Epithelial cell of esophagus (primary cell): Measurements from ENCODE around the gene ZFX.
"Not testable (repeated sequence)": the region's sequence is repeated elsewhere in the genome, so short reads cannot be mapped to it uniquely, and the experiment has no call there.

ENCODE experiments used
- DNase-seq: peaks from one replicate; pipeline ENCODE4 v3.0.0; 2010; ENCODE audit warnings: low read depth
- H3K4me3 ChIP-seq: 2 replicates; pipeline ENCODE4 v1.5.1; 2011; ENCODE audit warnings: mild to moderate bottlenecking, low read length, control low read depth
- CTCF ChIP-seq: IDR thresholded peaks from 2 replicates; pipeline ENCODE4 v1.5.1; 2011; ENCODE audit warnings: low read depth, mild to moderate bottlenecking, low read length, control low read depth, inconsistent platforms; ENCODE audit not compliant: insufficient read depth; ENCODE audit errors: missing control alignments

Gene ZFX

GRCh38 chrX:24151513-24151912, 2.0 kb downstream of the ZFX start:
- no peak for TF ChIP-seq CTCF
- no peak for DNase-seq
- peak overlapping the region; percentile 74 for H3K4me3 ChIP-seq

GRCh38 chrX:24153178-24153795, 3.8 kb downstream of the ZFX start:
- DNase-seq, result peak; percentile 56
- H3K4me3 ChIP-seq, result no peak overlapping the region

GRCh38 chrX:24153796-24154189, 4.3 kb downstream of the ZFX start:
- no peak for DNase-seq
- no peak overlapping the region for H3K4me3 ChIP-seq
- no peak for TF ChIP-seq CTCF

More at GRCh38 chrX:24153178-24153795, 3.8 kb downstream of the ZFX start:
- no peak for TF ChIP-seq CTCF

- TF ChIP-seq CTCF, result no peak
- H3K4me3 ChIP-seq, result no peak overlapping the region
- DNase-seq, result no peak
Observed at GRCh38 chrX:24154490-24155034, 5.0 kb downstream of the ZFX start.

GRCh38 chrX:24155747-24156146, 6.2 kb downstream of the ZFX start:
- DNase-seq, H3K4me3 ChIP-seq: not testable (repeated sequence)

GRCh38 chrX:24156177-24156576, 6.6 kb downstream of the ZFX start:
- no peak for DNase-seq
- no peak for TF ChIP-seq CTCF
- H3K4me3 ChIP-seq, result no peak overlapping the region

GRCh38 chrX:24158881-24159280, 9.4 kb downstream of the ZFX start:
- TF ChIP-seq CTCF, result no peak
- no peak overlapping the region for H3K4me3 ChIP-seq
- no peak for DNase-seq

- no peak for DNase-seq
- H3K4me3 ChIP-seq, result no peak overlapping the region
- TF ChIP-seq CTCF, result no peak
Observed at GRCh38 chrX:24166078-24166477, 16.5 kb downstream of the ZFX start.
